ENCODE data around the gene GPC6.

GRCh38 chr13:93775027-93775426 lies 548.4 kb downstream of the GPC6 start:
- no peak for TF ChIP-seq CTCF (conservative IDR thresholded peaks at IDR 0.05)
- TF ChIP-seq ZFX (IDR thresholded peaks at IDR 0.05): no peak
